Measurements from ENCODE around the gene CSF1.

Gene CSF1

DNA sequence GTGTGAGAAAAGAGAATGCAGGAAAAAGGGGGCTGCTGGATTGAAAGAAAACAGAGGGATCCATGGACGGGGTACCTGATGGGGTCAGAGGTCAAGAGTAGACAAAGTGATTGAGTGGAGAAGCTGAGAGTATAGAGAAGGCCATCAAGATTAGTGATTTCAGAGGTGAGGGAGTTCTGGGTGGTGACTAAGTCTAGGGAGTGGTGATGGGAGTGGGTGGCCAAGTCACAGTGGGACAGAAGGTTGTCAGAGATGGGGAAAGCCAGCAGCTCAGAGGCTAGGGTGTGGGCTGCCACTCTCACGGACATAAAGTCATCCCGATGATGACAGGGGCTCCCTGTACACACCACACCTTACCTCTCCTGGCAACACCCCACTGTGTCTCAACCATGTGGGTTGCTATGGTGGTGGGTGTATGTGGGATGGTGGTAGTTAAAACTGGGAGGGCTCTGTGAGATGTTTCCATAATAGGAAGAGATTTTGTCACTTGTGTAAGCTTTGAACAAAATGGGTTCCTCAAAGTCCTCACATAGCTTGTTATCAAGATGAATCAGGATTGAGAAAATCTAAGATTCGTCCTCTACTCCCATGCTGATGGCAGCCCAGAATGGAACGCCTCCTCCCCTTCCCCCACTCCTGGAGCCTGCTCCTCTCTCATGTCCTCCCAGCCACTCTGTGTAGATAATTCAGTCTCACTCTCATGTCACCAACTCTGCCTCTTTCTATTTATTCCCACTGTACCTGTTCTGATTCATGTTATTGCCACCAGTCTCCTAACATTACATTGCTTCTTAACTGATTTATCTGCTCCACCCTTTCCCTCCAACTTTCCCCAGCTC, 20.3 kb upstream of the CSF1 start:
- no peak for TF ChIP-seq CTCF (IDR thresholded peaks at IDR 0.05; ENCODE audit: insufficient read depth, missing control alignments)
- no peak for DNase-seq (ENCODE audit: insufficient read length, low spot score)
- FAIRE-seq = no peak

DNA sequence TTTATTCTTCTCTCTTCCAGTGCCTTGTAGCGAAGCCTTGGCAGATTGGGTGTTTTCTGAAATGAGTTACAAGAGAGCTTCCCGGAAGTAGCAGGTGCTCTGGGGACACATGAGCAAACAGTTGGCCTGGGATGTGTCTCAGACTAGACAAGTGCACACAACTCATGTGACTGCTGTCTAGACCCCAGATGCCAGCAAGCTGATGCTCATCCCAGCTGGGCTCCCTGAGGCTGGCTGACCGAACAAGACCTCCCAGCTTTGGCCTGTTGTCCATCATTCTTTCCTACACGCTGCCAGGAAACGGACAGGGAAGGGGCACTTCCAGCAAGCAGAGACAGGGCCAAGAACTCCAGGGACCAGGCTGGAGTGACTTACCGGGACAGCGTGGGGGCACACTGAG, 18.7 kb upstream of the CSF1 start:
- FAIRE-seq (no peak), DNase-seq (ENCODE audit: insufficient read length, low spot score) (no peak)
- TF ChIP-seq CTCF (IDR thresholded peaks at IDR 0.05; ENCODE audit: insufficient read depth, missing control alignments) = no peak

DNA sequence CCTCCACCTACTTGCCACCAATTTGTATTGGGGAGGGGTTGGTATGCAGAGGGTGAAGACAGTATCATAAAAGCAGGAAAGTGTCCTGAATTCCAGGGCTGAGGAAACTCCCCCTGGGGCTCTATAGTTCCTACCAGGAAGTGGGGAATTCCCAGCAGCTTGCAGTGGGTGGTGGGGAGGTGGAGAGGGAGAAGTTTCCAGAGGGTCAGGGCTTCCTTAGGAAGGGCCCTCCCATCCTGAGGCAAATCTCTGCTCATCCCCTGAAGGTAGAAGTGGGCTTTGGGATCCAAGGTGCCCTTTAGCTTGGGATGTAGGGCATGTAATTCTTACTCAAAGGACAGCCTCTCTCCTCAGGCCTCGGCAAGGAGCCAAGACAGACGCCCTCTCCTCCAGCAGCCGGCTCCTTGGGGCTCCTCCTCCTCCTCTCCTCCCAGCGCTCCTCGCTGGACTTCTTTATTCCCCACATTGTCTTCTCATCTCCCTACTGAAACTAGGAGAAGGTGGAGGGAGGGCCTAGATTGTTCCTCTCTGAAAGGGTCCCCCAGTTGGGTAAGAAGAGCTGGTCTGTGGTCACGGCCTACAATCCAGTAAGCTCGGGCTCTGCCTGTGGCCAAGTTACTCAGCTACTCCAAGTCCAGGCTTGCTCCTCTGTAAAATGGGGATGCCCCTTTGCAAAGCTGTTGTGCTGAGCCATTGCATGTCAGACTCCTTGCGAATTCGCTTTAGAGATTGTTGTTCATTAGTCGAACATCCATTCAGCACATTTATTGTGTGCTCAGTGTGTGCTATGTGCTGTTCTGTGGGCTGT, 17.9 kb upstream of the CSF1 start:
- no peak for FAIRE-seq
- no peak for DNase-seq (ENCODE audit: insufficient read length, low spot score)
- no peak for TF ChIP-seq CTCF (IDR thresholded peaks at IDR 0.05; ENCODE audit: insufficient read depth, missing control alignments)

- TF ChIP-seq CTCF (IDR thresholded peaks at IDR 0.05; ENCODE audit: insufficient read depth, missing control alignments) = no peak
- FAIRE-seq (no peak), DNase-seq (ENCODE audit: insufficient read length, low spot score) (no peak)
Measured at GRCh38 chr1:109893532-109894171, 17.0 kb upstream of the CSF1 start.

GRCh38 chr1:109894823-109895719, 15.6 kb upstream of the CSF1 start:
- FAIRE-seq (no peak), DNase-seq (ENCODE audit: insufficient read length, low spot score) (no peak)
- no peak for TF ChIP-seq CTCF (IDR thresholded peaks at IDR 0.05; ENCODE audit: insufficient read depth, missing control alignments)

DNA sequence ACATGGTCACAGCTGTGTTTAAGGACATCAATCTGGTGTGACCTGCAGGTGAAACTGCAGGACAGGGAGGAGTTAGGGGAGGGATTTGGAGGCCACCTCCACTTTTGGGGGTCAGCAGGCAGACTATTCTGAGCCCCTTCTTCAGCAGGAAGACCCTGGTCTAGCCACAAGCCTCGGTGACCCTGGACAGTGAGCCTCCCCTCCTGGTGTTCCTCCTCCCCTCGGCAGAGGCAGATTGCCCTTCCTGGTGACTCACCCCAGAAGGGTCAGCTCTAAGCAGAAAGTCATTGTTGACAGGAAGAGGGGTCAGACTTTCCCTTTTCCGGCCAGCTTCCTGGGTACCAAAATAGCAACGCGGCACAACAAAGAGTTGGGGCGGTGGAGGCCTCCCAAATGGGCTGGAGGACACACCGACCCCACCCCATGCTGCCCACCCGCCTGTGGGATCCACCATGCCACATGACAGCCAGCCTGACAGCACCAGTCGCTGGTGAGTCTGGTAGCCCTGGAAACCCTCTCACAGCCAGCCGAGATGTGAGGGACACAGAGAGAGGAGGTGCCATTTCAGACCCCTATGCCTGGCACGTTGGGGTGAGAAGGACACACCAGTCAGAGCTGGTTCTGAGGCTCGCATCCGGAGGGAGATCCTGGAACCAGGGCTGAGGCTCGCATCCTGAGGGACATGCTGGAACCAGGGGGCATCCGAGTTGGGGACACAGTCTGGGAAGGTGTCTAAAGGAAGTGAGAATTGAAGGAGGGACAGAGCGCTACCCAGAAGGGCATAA, 14.7 kb upstream of the CSF1 start:
- FAIRE-seq (no peak), DNase-seq (ENCODE audit: insufficient read length, low spot score) (no peak)
- no peak for TF ChIP-seq CTCF (IDR thresholded peaks at IDR 0.05; ENCODE audit: insufficient read depth, missing control alignments)
